IMR-90 (cell line): ENCODE results near the gene SLC22A31. TPM values are rescaled to one million over a fixed set of nuclear protein-coding genes. Genes with fewer than 3 reads are reported as not detected.
"Not testable (repeated sequence)": the region's sequence is repeated elsewhere in the genome, so short reads cannot be mapped to it uniquely, and the experiment has no call there.

Experiments
- ATAC-seq: fragments of 200-7000 bp; cut with Tn5 transposase; 2 replicates; pipeline ENCODE4 v1.9.1; 2020; ENCODE audit warnings: low read depth, mild to moderate bottlenecking, moderate library complexity
- BruUV-seq: library from RNA; stranded (reverse); fragments of 400-500 nt; replicated peaks from 2 replicates; lab custom pipeline; 2021; lab: Mats Ljungman, UMichigan
- CTCF ChIA-PET: fragments of 300-600 bp; formaldehyde crosslinking; extraction: SDS; loops from one replicate; lab custom pipeline; 2021; ENCODE audit warnings: antibody characterized with exemption; lab: Yijun Ruan, JAX
- POLR2A ChIA-PET: fragments of 300-600 bp; sonication (Branson Sonifier 250); formaldehyde crosslinking; loops from one replicate; lab custom pipeline; 2022; ENCODE audit warnings: antibody characterized with exemption; ENCODE audit not compliant: unreplicated experiment; lab: Charles Lee
- DNase-seq: peaks from one replicate; pipeline ENCODE4 v3.0.0; 2013
- H2AFZ ChIP-seq: replicated peaks from 2 replicates; pipeline ENCODE3; 2013; ENCODE audit warnings: low read length, mild to moderate bottlenecking; ENCODE audit not compliant: poor library complexity
- H2AK5ac ChIP-seq: 2 replicates; pipeline ENCODE4 v1.6.1; 2013; ENCODE audit warnings: low read depth, low read length, inconsistent platforms
- H2AK9ac ChIP-seq: replicated peaks from 2 replicates; pipeline ENCODE3; 2013; ENCODE audit warnings: mild to moderate bottlenecking, low read depth, low read length, moderate library complexity; ENCODE audit not compliant: poor library complexity
- H2BK120ac ChIP-seq: 2 replicates; pipeline ENCODE4 v1.6.1; 2013; ENCODE audit warnings: low read depth, low read length, inconsistent platforms
- H2BK15ac ChIP-seq: 3 replicates; pipeline ENCODE4 v1.6.1; 2013; ENCODE audit warnings: low read depth, low read length, inconsistent platforms
- H2BK20ac ChIP-seq: 2 replicates; pipeline ENCODE4 v1.6.1; 2013; ENCODE audit warnings: low read depth, mild to moderate bottlenecking, inconsistent platforms, low read length, moderate library complexity
- H2BK5ac ChIP-seq: 2 replicates; pipeline ENCODE4 v1.6.1; 2013; ENCODE audit warnings: mild to moderate bottlenecking, low read depth, low read length, inconsistent platforms; ENCODE audit not compliant: poor library complexity, severe bottlenecking
- H3K14ac ChIP-seq: replicated peaks from 2 replicates; pipeline ENCODE4 v1.6.1; 2013; ENCODE audit warnings: low read depth, low read length, inconsistent platforms
- H3K18ac ChIP-seq: 2 replicates; pipeline ENCODE4 v1.6.1; 2013; ENCODE audit warnings: low read depth, low read length, control low read depth
- H3K23ac ChIP-seq: 2 replicates; pipeline ENCODE4 v1.6.1; 2013; ENCODE audit warnings: low read depth, low read length, inconsistent platforms
- H3K27ac ChIP-seq: 2 replicates; pipeline ENCODE4 v1.5.1; 2013; ENCODE audit warnings: mild to moderate bottlenecking, control low read depth, low read length; ENCODE audit not compliant: insufficient read depth
- H3K27me3 ChIP-seq: 2 replicates; pipeline ENCODE4 v1.6.1; 2013; ENCODE audit warnings: low read length; ENCODE audit not compliant: control insufficient read depth, insufficient read depth
- H3K36me3 ChIP-seq: 2 replicates; pipeline ENCODE4 v1.6.1; 2013; ENCODE audit warnings: low read length, mixed read lengths; ENCODE audit not compliant: control insufficient read depth, insufficient read depth
- H3K4ac ChIP-seq: 2 replicates; pipeline ENCODE4 v1.6.1; 2013; ENCODE audit warnings: low read depth, low read length, inconsistent platforms
- H3K4me1 ChIP-seq: 2 replicates; pipeline ENCODE4 v1.6.1; 2013; ENCODE audit warnings: low read length, mixed read lengths; ENCODE audit not compliant: control insufficient read depth, insufficient read depth
- H3K4me2 ChIP-seq: 2 replicates; pipeline ENCODE4 v1.6.1; 2013; ENCODE audit warnings: low read depth, mild to moderate bottlenecking, control low read depth, low read length, moderate library complexity
- H3K4me3 ChIP-seq: 2 replicates; pipeline ENCODE4 v1.5.1; 2013; ENCODE audit warnings: low read depth, mild to moderate bottlenecking, control low read depth, low read length, moderate library complexity; ENCODE audit not compliant: insufficient read depth
- H3K56ac ChIP-seq: 2 replicates; pipeline ENCODE4 v1.6.1; 2013; ENCODE audit warnings: low read length, inconsistent platforms; ENCODE audit not compliant: insufficient read depth; ENCODE audit errors: extremely low read depth
- H3K79me1 ChIP-seq, 2 experiments: 2 replicates each; pipeline ENCODE4 v1.6.1; 2013; ENCODE audit warnings: low read length in 2 of 2, inconsistent platforms in 1 of 2, low read depth in 1 of 2
- H3K9ac ChIP-seq: 2 replicates; pipeline ENCODE4 v1.6.1; 2013; ENCODE audit warnings: low read depth, low read length, control low read depth
- H3K9me1 ChIP-seq: 2 replicates; pipeline ENCODE4 v1.6.1; 2013; ENCODE audit warnings: low read length, inconsistent platforms; ENCODE audit not compliant: insufficient read depth
- H3K9me3 ChIP-seq: 2 replicates; pipeline ENCODE4 v1.6.1; 2013; ENCODE audit warnings: low read length; ENCODE audit not compliant: control insufficient read depth, insufficient read depth
- H4K20me1 ChIP-seq: 2 replicates; pipeline ENCODE4 v1.6.1; 2013; ENCODE audit warnings: low read length, inconsistent platforms; ENCODE audit not compliant: insufficient read depth
- H4K5ac ChIP-seq: 2 replicates; pipeline ENCODE4 v1.6.1; 2013; ENCODE audit warnings: mild to moderate bottlenecking, low read depth, low read length, control low read depth
- H4K8ac ChIP-seq, 2 experiments: 2 replicates each; pipeline ENCODE4 v1.6.1; 2013; ENCODE audit warnings: low read depth in 2 of 2, low read length in 2 of 2, control low read depth in 1 of 2, inconsistent platforms in 1 of 2
- H4K91ac ChIP-seq: 2 replicates; pipeline ENCODE4 v1.6.1; 2013; ENCODE audit warnings: low read depth, low read length, inconsistent platforms; ENCODE audit not compliant: insufficient read depth
- BHLHE40 ChIP-seq: fragments of 150-350 bp; IDR thresholded peaks from 2 replicates; pipeline ENCODE4 v1.6.1; 2016; ENCODE audit warnings: mild to moderate bottlenecking, low read depth, low read length
- MAZ ChIP-seq: IDR thresholded peaks from 2 replicates; pipeline ENCODE4 v1.6.1; 2012; ENCODE audit warnings: low read depth, mild to moderate bottlenecking, low read length, improper control_type of control experiment, moderate library complexity, borderline replicate concordance
- MXI1 ChIP-seq: IDR thresholded peaks from 2 replicates; pipeline ENCODE4 v1.6.1; 2012; ENCODE audit warnings: low read depth, mild to moderate bottlenecking, low read length, moderate library complexity, borderline replicate concordance
- WGBS, 2 experiments: methylation state at CpG; one replicate each; pipeline versions ENCODE4 v1.1.5 to v1.1.7; 2013; ENCODE audit warnings: missing lambda C conversion rate in 2 of 2; ENCODE audit not compliant: insufficient read length in 1 of 2; ENCODE audit errors: extremely low coverage in 2 of 2; 5-methylcytosine and 5-hydroxymethylcytosine counted together
- dilution Hi-C: fragments of 300-500 bp; cut with HindIII; formaldehyde crosslinking; loops from one replicate; pipeline ENCODE4 v1.14.3; 2018; ENCODE audit warnings: low sequenced_read_pairs; ENCODE audit not compliant: unreplicated experiment
- in situ Hi-C: fragments of 300-500 bp; cut with MboI; formaldehyde crosslinking; loops from 3 replicates; pipeline ENCODE4 v1.14.3; 2019; ENCODE audit warnings: low sequenced_read_pairs, inconsistent platforms, mixed read lengths
- intact Hi-C: fragments of 100-400 bp; cut with micrococcal nuclease; formaldehyde crosslinking; loops from 2 replicates; pipeline ENCODE4 v1.10.0; 2022
- polyA plus RNA-seq, 3 experiments: library from polyadenylated mRNA; depleted of rRNA; stranded (reverse); fragments of >200 nt; gene quantifications; 2 replicates each; pipeline ENCODE4 v1.2.3, GENCODE V29; 2012; ENCODE audit warnings: low replicate concordance in 1 of 3
- total RNA-seq: library from RNA; depleted of rRNA; stranded (reverse); fragments of >200 nt; gene quantifications from 2 replicates; pipeline ENCODE4 v1.2.3, GENCODE V29; 2012

SLC22A31 gene
- total and polyA plus RNA-seq, 2 of the 4 experiments (the other 2 are of a cell fraction) = 0.18 to 5.5 TPM

GRCh38 chr16:89192186-89192955, 8.0 kb downstream of the SLC22A31 start:
- H4K20me1 ChIP-seq, H3K4ac ChIP-seq, H3K9me3 ChIP-seq, H4K91ac ChIP-seq, H3K18ac ChIP-seq, H2BK120ac ChIP-seq, H3K56ac ChIP-seq, H2BK20ac ChIP-seq, BruUV-seq, H3K79me1 ChIP-seq, intact Hi-C loops, H3K36me3 ChIP-seq, H4K5ac ChIP-seq, H3K27me3 ChIP-seq, H3K4me1 ChIP-seq, H3K9me1 ChIP-seq, POLR2A ChIA-PET, dilution Hi-C loops, H3K14ac ChIP-seq, H3K27ac ChIP-seq, H2BK15ac ChIP-seq, in situ Hi-C loops: not testable (repeated sequence)
- Histone ChIP-seq H2AK5ac (peak overlapping the region; percentile 59; the same call in 1 of the 2 replicates), H2BK5ac (peak overlapping the region; percentile 17), H2AK9ac (peak overlapping the region; percentile 82), H4K8ac (peak overlapping the region in 1 of 2 experiments; percentile 74; a peak in 1 of 4 replicates), H3K23ac (0 out of 2 replicates have a peak overlapping the region, but pooled peaks have one; percentile 16), H3K4me3 (peak overlapping the region; percentile 95), H3K9ac (peak overlapping the region; percentile 53; the same call in 1 of the 2 replicates), H3K4me2 (peak overlapping the region; percentile 98), H2AFZ (peak overlapping the region; percentile 98)
- ATAC-seq (peak; percentile 82), DNase-seq (peak; percentile 95)
- 1% methylated on average over 18 of the region's 63 CpGs; no CpG with 5 or more reads in 1 of the 2 experiments for WGBS, 2 experiments
- TF ChIP-seq BHLHE40 (peak; percentile 88), MAZ (peak; percentile 50; the same call in 1 of the 2 replicates), MXI1 (peak; percentile 44; the same call in 1 of the 2 replicates)
- CTCF ChIA-PET = interaction anchor here (0.6 kb wide), 1 partner anchor 12 kb away, joined by 5 read pairs; no protein-coding TSS in a partner anchor
